HepG2 (cell line): ENCODE data around the gene DND1. TPM values are rescaled to one million over a fixed set of nuclear protein-coding genes. Genes with fewer than 3 reads are reported as not detected.
A peak's percentile ranks its signal among the peaks of the same experiment; 100 is the strongest.

Experiments used
- FOXA3 ChIP-seq: IDR thresholded peaks from 2 replicates; pipeline ENCODE4 v1.6.1; 2016; ENCODE audit warnings: missing genetic modification reagents, missing compliant biosample characterization
- FOXK1 ChIP-seq: sonication (generic); formaldehyde crosslinking; IDR thresholded peaks from 2 replicates; pipeline ENCODE4 v1.4.0; 2020; ENCODE audit warnings: low read depth, missing genetic modification reagents, borderline replicate concordance
- HDAC1 ChIP-seq: sonication (generic); formaldehyde crosslinking; IDR thresholded peaks from 2 replicates; pipeline ENCODE4 v1.5.1; 2020; ENCODE audit warnings: mild to moderate bottlenecking, missing genetic modification reagents
- JUN ChIP-seq: sonication (generic); formaldehyde crosslinking; IDR thresholded peaks from 2 replicates; pipeline ENCODE4 v1.4.0; 2020; ENCODE audit warnings: mild to moderate bottlenecking, missing genetic modification reagents
- KMT2B ChIP-seq: IDR thresholded peaks from 2 replicates; pipeline ENCODE4 v1.6.1; 2016; ENCODE audit warnings: missing genetic modification reagents, missing compliant biosample characterization
- MXD4 ChIP-seq: IDR thresholded peaks from 2 replicates; pipeline ENCODE4 v1.6.1; 2016; ENCODE audit warnings: mild to moderate bottlenecking, missing biosample characterization, missing genetic modification reagents
- NCOA2 ChIP-seq: sonication (generic); formaldehyde crosslinking; IDR thresholded peaks from 2 replicates; pipeline ENCODE4 v1.8.0; 2022; ENCODE audit warnings: inconsistent platforms
- POLR2A ChIP-seq, 2 experiments: IDR thresholded peaks; 2 replicates each; pipeline ENCODE4 v1.6.1; 2011; ENCODE audit warnings: low read depth in 2 of 2, low read length in 2 of 2, mild to moderate bottlenecking in 1 of 2, moderate library complexity in 1 of 2; ENCODE audit not compliant: insufficient read depth in 1 of 2
- PPARG ChIP-seq: conservative IDR thresholded peaks from 2 replicates; pipeline ENCODE4 v1.6.1; 2016; ENCODE audit warnings: missing biosample characterization, missing genetic modification reagents
- PTBP1 ChIP-seq: fragments of 200-400 bp; formaldehyde crosslinking; IDR thresholded peaks from 2 replicates; pipeline ENCODE4 v1.6.1; 2018; ENCODE audit warnings: low read length, low read depth; ENCODE audit not compliant: poor library complexity, severe bottlenecking
- REXO4 ChIP-seq: sonication (generic); formaldehyde crosslinking; IDR thresholded peaks from 2 replicates; pipeline ENCODE4 v1.8.0; 2022; ENCODE audit warnings: missing genetic modification reagents, mild to moderate bottlenecking, borderline replicate concordance
- TGIF2 ChIP-seq: IDR thresholded peaks from 2 replicates; pipeline ENCODE4 v1.6.1; 2016; ENCODE audit warnings: control low read depth, missing compliant biosample characterization
- ZBTB10 ChIP-seq: sonication (generic); formaldehyde crosslinking; IDR thresholded peaks from 2 replicates; pipeline ENCODE4 v1.4.0; 2020; ENCODE audit warnings: missing genetic modification reagents, borderline replicate concordance
- ZNF432 ChIP-seq: sonication (generic); formaldehyde crosslinking; IDR thresholded peaks from 2 replicates; pipeline ENCODE4 v1.5.0; 2020; ENCODE audit warnings: missing genetic modification reagents, mild to moderate bottlenecking, borderline replicate concordance
- ZNF496 ChIP-seq: sonication (generic); formaldehyde crosslinking; IDR thresholded peaks from 2 replicates; pipeline ENCODE4 v1.8.1; 2023; ENCODE audit warnings: mild to moderate bottlenecking, moderate library complexity, missing genetic modification reagents; ENCODE audit not compliant: insufficient replicate concordance
- ZNF792 ChIP-seq: IDR thresholded peaks from 2 replicates; pipeline ENCODE4 v1.6.1; 2016
- polyA plus RNA-seq, 8 experiments: library from polyadenylated mRNA; depleted of rRNA in 3 of 8; stranded (reverse) in 7 of 8; unstranded in 1 of 8; fragments of >200 nt; fragmentation: Illumina TruSeq in 4 of 8; extraction: Trizol in 4 of 8; gene quantifications; 2 replicates each; pipeline versions ENCODE4 v1.2.1 to v1.2.3, GENCODE V29; 2011 to 2016; ENCODE audit warnings: low read depth in 4 of 8, missing spikeins in 1 of 8, mixed read lengths in 1 of 8; ENCODE audit not compliant: insufficient read depth in 1 of 8
- total RNA-seq, 5 experiments: library from RNA; depleted of rRNA; stranded (reverse); fragments of >200 nt; fragmentation: Illumina TruSeq; extraction: Trizol; gene quantifications; 2 replicates each; pipeline ENCODE4 v1.2.3, GENCODE V29; 2016; ENCODE audit warnings: low read depth in 1 of 5
- TF ChIP-seq, protein P1 (sequence below): IDR thresholded peaks from 2 replicates; pipeline ENCODE4 v1.6.1; 2016; ENCODE audit warnings: missing genetic modification reagents, missing compliant biosample characterization
- TF ChIP-seq, protein P2 (sequence below): sonication (generic); formaldehyde crosslinking; IDR thresholded peaks from 2 replicates; pipeline ENCODE4 v1.8.0; 2022; ENCODE audit warnings: missing genetic modification reagents, mild to moderate bottlenecking, borderline replicate concordance
- TF ChIP-seq, protein P3 (sequence below): sonication (generic); formaldehyde crosslinking; IDR thresholded peaks from 2 replicates; pipeline ENCODE4 v1.9.0; 2021; ENCODE audit warnings: mild to moderate bottlenecking, missing genetic modification reagents

The DND1 gene
- total and polyA plus RNA-seq, 2 of the 13 experiments (the other 11 are each of a cell fraction or from before 2014, with no cell fraction given): 0.48 to 0.55 TPM

DNA sequence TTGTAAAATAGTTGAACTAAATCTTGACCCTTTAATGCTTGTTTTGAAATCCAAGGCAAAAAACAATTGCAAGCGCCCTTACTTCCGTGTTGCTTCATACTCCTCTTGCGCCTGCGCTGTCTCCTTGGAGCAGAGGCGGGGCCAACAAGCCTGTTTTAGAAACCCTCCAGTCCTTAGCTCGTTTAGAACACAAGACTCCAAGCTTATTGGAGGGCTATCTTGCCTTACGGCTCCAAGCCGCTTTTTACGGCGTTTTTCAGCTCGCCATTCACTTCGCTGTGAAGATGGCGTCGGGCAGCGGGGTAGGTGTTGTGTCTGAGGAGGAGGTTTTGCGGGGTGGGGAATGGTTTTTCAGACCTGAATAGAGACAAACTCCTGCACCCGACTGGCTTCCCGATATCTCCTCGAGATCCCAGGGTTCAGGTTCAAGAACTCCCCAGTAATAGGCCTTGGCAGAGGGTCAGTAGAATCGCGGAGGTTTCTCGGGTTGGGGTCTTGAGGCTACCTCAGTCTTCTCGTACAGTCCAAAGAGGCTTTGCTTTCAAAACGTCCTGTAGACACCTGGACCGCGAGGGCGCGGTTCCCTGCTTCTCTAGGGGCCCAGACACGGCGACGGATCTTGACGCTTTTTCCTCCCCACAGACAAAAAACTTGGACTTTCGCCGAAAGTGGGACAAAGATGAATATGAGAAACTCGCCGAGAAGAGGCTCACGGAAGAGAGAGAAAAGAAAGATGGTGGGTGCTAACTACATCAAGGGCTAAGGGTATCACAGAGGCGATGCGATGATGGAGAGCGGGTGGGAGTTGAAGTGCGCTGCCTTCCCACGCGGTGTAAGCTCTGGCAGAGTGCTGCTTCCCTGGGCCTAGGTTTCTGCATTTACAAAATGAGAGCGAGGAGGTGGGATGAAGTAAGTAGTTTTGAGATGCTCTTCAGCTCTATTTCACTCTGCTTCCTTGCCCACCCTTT, 27.1 kb upstream of the DND1 start, which contains the start of gene ZMAT2 (continued):
- TF ChIP-seq, protein P1, sequence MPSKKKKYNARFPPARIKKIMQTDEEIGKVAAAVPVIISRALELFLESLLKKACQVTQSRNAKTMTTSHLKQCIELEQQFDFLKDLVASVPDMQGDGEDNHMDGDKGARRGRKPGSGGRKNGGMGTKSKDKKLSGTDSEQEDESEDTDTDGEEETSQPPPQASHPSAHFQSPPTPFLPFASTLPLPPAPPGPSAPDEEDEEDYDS (CRISPR knock-in tag): peak; percentile 87
- peak; percentile 90 for TF ChIP-seq KMT2B (CRISPR knock-in tag)
- peak; percentile 67 for TF ChIP-seq FOXA3 (CRISPR knock-in tag)
- TF ChIP-seq, protein P2, sequence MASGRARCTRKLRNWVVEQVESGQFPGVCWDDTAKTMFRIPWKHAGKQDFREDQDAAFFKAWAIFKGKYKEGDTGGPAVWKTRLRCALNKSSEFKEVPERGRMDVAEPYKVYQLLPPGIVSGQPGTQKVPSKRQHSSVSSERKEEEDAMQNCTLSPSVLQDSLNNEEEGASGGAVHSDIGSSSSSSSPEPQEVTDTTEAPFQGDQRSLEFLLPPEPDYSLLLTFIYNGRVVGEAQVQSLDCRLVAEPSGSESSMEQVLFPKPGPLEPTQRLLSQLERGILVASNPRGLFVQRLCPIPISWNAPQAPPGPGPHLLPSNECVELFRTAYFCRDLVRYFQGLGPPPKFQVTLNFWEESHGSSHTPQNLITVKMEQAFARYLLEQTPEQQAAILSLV (CRISPR knock-in tag): peak; percentile 62; the same call in 1 of the 2 replicates
- peak; percentile 79; the same call in 1 of the 2 replicates for TF ChIP-seq MXD4 (CRISPR knock-in tag)
- TF ChIP-seq PPARG (CRISPR knock-in tag): peak; percentile 56
- TF ChIP-seq, protein P3, sequence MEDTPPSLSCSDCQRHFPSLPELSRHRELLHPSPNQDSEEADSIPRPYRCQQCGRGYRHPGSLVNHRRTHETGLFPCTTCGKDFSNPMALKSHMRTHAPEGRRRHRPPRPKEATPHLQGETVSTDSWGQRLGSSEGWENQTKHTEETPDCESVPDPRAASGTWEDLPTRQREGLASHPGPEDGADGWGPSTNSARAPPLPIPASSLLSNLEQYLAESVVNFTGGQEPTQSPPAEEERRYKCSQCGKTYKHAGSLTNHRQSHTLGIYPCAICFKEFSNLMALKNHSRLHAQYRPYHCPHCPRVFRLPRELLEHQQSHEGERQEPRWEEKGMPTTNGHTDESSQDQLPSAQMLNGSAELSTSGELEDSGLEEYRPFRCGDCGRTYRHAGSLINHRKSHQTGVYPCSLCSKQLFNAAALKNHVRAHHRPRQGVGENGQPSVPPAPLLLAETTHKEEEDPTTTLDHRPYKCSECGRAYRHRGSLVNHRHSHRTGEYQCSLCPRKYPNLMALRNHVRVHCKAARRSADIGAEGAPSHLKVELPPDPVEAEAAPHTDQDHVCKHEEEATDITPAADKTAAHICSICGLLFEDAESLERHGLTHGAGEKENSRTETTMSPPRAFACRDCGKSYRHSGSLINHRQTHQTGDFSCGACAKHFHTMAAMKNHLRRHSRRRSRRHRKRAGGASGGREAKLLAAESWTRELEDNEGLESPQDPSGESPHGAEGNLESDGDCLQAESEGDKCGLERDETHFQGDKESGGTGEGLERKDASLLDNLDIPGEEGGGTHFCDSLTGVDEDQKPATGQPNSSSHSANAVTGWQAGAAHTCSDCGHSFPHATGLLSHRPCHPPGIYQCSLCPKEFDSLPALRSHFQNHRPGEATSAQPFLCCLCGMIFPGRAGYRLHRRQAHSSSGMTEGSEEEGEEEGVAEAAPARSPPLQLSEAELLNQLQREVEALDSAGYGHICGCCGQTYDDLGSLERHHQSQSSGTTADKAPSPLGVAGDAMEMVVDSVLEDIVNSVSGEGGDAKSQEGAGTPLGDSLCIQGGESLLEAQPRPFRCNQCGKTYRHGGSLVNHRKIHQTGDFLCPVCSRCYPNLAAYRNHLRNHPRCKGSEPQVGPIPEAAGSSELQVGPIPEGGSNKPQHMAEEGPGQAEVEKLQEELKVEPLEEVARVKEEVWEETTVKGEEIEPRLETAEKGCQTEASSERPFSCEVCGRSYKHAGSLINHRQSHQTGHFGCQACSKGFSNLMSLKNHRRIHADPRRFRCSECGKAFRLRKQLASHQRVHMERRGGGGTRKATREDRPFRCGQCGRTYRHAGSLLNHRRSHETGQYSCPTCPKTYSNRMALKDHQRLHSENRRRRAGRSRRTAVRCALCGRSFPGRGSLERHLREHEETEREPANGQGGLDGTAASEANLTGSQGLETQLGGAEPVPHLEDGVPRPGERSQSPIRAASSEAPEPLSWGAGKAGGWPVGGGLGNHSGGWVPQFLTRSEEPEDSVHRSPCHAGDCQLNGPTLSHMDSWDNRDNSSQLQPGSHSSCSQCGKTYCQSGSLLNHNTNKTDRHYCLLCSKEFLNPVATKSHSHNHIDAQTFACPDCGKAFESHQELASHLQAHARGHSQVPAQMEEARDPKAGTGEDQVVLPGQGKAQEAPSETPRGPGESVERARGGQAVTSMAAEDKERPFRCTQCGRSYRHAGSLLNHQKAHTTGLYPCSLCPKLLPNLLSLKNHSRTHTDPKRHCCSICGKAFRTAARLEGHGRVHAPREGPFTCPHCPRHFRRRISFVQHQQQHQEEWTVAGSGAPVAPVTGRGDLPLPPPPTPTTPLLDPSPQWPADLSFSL (CRISPR knock-in tag): no peak
- TF ChIP-seq ZNF792 (CRISPR knock-in tag): peak; percentile 62; the same call in 1 of the 2 replicates
- no peak for TF ChIP-seq PTBP1
- no peak for TF ChIP-seq ZNF432
- no peak for TF ChIP-seq ZBTB10 (CRISPR knock-in tag)
- peak; percentile 96; the same call in 1 of the 2 replicates for TF ChIP-seq FOXK1 (CRISPR knock-in tag)
- TF ChIP-seq ZNF496 (CRISPR knock-in tag): no peak
- peak; percentile 84; the same call in 1 of the 2 replicates for TF ChIP-seq TGIF2 (CRISPR knock-in tag)
- TF ChIP-seq JUN (CRISPR knock-in tag): no peak
- 0 out of 2 replicates have a peak, but pooled peaks have one; percentile 26 for TF ChIP-seq NCOA2 (CRISPR knock-in tag)
- TF ChIP-seq POLR2A (IDR thresholded peaks at IDR 0.05; ENCODE audit: insufficient read depth in 1 of 2, low read depth in 2 of 2, low read length in 2 of 2): peak; percentile 72 to 84
- TF ChIP-seq HDAC1 (CRISPR knock-in tag): peak; percentile 87
- TF ChIP-seq REXO4: no peak
